Activated T-cell treated with anti-CD3 and anti-CD28 coated beads, Interleukin-2, amount 50 U/mL, for 72 hours (primary cell): ENCODE results near the gene ZNF837. TPM values are rescaled to one million over a fixed set of nuclear protein-coding genes. Genes with fewer than 3 reads are reported as not detected.
"Not testable (repeated sequence)": the region's sequence is repeated elsewhere in the genome, so short reads cannot be mapped to it uniquely, and the experiment has no call there.

Source experiments
- ATAC-seq, 2 donors: fragments of 150-1000 bp; cut with Tn5 transposase; replicated peaks in 1 of 2; 2 replicates each; pipeline ENCODE4 v1.10.0; 2021; ENCODE audit warnings: moderate library complexity in 2 of 2, mild to moderate bottlenecking in 1 of 2
- DNase-seq, 2 donors: peaks; one replicate each; pipeline ENCODE4 v3.0.0; 2021 to 2022; ENCODE audit warnings: mixed read lengths in 1 of 2
- H3K27ac Mint-ChIP-seq: one replicate; pipeline ENCODE4 v1.8.0; 2022; ENCODE audit warnings: mild to moderate bottlenecking, moderate library complexity, mixed read lengths
- H3K27me3 Mint-ChIP-seq: one replicate; pipeline ENCODE4 v1.8.0; 2022; ENCODE audit warnings: low read depth, mixed read lengths
- H3K36me3 Mint-ChIP-seq, 2 donors: one replicate each; pipeline ENCODE4 v1.8.0; 2022; ENCODE audit warnings: mixed read lengths in 2 of 2, mild to moderate bottlenecking in 1 of 2; ENCODE audit not compliant: insufficient read depth in 2 of 2
- H3K4me1 Mint-ChIP-seq: one replicate; pipeline ENCODE4 v1.8.0; 2022; ENCODE audit warnings: low read depth, mixed read lengths
- H3K4me3 Mint-ChIP-seq, 2 donors: one replicate each; pipeline ENCODE4 v1.8.0; 2022; ENCODE audit warnings: mild to moderate bottlenecking in 2 of 2, mixed read lengths in 2 of 2, moderate library complexity in 2 of 2
- H3K9me3 Mint-ChIP-seq, 2 donors: one replicate each; pipeline ENCODE4 v1.8.0; 2022; ENCODE audit warnings: mixed read lengths in 2 of 2
- total RNA-seq, 2 donors: library from RNA; stranded (reverse); gene quantifications; one replicate each; pipeline ENCODE4 v1.2.3, GENCODE V29; 2022

The ZNF837 gene
- total RNA-seq, 2 donors from 2014 or later = 2.3 to 3.0 TPM

DNA sequence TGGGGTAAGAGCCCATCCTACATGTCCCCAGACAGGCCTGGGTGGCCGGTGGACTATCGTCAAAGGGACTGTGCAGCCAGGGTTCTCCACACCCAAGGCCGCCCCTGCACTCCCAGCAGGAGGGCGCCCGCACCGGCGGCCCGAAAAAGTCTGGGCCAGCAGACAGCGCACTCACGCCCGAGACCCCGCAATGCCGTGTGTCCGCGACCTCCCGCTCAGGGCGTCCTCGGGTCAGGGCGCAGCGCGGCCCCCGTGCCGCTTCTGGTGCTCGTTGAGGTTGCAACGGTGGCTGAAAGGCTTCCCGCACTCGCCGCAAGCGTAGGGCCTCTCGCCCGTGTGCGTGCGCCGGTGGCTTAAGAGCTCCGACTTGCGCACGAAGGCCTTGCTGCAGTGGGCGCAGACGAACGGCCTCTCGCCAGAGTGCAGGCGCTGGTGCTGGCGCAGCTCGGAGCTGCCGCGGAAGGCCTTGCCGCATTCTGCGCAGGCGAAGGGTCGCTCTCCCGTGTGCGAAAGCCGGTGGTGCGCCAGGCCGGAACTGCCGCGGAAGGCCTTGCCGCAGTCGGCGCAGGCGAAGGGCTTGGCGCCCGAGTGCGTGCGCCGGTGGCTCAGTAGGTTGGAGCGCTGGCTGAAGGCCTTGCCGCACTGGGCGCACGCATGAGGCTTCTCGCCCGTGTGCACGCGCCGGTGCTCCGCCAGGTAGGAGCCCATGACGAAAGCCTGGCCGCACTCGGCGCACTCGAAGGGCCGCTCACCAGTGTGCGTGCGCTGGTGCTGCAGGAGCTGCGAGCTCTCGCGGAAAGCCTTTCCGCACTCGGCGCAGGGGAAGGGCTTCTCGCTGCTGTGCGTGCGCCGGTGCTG, 24.7 kb downstream of the ZNF837 start:
- H3K27ac Mint-ChIP-seq = no peak overlapping the region
- ATAC-seq (peak; percentile 63 to 71), DNase-seq (peak; percentile 38 to 42)
- no peaks in the 10 kb centered on the region for H3K9me3 Mint-ChIP-seq
- H3K4me3 Mint-ChIP-seq = peak overlapping the region; percentile 63 to 64
- peaks cover 3% of the 10 kb centered on the region for H3K4me1 Mint-ChIP-seq
- no peaks in the 10 kb centered on the region for H3K36me3 Mint-ChIP-seq
- no peaks in the 10 kb centered on the region for H3K27me3 Mint-ChIP-seq

DNA sequence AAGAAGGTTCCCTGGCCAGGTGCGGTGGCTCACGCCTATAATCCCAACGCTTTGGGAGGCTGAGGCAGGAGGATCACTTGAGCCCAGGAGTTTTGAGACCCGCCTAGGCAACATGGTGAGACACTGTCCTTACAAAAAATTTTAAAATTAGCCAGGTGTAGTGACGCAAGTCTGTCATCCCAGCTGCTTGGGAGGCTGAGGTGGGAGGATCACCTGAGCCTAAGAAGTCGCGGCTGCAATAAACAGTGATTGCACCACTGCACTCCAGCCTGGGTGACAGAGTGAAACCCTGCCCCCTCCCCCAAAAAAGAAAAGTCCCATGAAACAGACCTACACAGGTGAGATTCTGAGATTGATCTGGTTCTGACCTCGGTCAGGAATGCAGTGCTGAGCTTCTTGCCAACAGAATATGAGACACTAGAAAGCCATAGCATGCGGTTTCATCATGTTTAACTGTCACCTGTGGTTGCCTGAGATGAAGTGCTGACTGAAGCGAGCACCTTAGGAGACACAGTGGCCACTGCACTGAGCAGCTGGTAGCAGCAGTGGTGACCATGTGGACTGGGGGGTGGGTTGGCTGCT, 25.5 kb downstream of the ZNF837 start:
- Mint-ChIP-seq H3K27ac (no peak overlapping the region), H3K4me1 (no peaks in the 10 kb centered on the region), H3K9me3 (no peaks in the 10 kb centered on the region), H3K27me3 (no peaks in the 10 kb centered on the region), H3K36me3 (no peaks in the 10 kb centered on the region), H3K4me3 (peak overlapping the region in 1 of 2 donors; percentile 37)
- DNase-seq = no peak
- no peak for ATAC-seq

DNA sequence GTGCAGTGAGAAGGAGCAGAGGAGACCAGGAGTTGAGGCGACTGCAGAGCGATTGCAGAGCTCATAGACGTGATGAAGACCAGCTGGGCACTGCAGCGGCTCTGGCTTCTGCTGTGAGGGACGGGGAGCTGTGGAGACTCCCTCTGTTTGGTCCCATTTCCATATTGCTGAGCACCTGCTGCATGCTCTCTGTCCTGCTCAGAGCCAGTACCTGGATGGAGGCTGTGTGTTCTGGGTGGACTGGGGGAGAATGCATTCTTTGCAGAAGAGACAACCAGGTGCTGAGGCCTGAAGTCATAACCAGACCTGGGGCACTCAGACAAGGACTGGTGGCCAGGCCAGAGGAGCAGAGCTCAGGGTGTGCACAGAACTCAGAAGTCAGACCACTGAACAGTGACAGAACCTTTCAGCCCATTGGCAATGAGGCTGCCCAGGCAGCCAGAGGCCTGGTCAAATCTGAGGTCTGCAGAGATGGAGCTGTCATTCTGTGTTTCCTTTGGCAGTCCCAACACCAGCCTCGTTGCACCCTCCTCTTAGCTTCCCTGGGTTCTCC, 26.3 kb downstream of the ZNF837 start:
- ATAC-seq (no peak), DNase-seq (no peak)
- Mint-ChIP-seq H3K9me3 (no peaks in the 10 kb centered on the region), H3K4me1 (peaks cover 4% of the 10 kb centered on the region), H3K36me3 (peaks cover 1 to 2% of the 10 kb centered on the region in 2 donors), H3K27me3 (no peaks in the 10 kb centered on the region), H3K27ac (no peak overlapping the region), H3K4me3 (no peak overlapping the region)

DNA sequence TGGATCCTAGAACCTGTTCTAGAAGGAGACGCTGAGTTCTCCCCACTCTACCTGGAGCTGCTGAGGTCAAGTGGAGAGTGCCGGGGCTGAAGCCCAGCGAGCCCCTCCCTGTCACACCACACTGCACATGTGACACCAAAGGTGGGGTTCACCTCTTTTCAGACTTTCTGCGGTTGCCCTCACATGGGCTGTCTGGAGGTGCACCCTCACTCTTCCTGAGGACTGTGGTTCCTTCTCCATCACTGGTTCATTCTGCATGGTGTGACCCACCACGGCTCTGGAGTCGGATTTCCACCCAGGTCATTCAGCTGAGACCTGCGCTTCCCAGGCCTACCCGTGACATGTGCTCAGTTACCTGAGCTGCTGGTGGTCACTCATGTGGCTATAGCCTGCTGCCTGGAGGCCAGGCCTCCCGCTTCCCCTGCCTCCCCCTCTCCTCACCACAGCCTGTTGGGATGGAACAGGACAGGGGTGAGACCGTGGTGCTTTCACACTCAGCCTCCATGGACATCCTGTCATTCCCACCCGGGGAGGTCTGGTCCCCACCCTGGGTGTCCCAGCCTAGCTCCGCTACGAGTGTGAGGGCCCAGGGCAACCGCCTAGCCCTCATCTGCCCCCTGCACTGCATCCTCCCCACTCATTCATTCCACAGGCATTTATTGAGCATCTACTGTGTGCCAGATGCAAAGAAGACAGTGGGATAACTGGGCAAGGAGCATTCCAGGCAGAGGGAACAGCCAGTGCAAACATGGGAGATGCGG, 26.9 kb downstream of the ZNF837 start:
- H3K4me3 Mint-ChIP-seq = no peak overlapping the region
- no peak for DNase-seq
- ATAC-seq = no peak

DNA sequence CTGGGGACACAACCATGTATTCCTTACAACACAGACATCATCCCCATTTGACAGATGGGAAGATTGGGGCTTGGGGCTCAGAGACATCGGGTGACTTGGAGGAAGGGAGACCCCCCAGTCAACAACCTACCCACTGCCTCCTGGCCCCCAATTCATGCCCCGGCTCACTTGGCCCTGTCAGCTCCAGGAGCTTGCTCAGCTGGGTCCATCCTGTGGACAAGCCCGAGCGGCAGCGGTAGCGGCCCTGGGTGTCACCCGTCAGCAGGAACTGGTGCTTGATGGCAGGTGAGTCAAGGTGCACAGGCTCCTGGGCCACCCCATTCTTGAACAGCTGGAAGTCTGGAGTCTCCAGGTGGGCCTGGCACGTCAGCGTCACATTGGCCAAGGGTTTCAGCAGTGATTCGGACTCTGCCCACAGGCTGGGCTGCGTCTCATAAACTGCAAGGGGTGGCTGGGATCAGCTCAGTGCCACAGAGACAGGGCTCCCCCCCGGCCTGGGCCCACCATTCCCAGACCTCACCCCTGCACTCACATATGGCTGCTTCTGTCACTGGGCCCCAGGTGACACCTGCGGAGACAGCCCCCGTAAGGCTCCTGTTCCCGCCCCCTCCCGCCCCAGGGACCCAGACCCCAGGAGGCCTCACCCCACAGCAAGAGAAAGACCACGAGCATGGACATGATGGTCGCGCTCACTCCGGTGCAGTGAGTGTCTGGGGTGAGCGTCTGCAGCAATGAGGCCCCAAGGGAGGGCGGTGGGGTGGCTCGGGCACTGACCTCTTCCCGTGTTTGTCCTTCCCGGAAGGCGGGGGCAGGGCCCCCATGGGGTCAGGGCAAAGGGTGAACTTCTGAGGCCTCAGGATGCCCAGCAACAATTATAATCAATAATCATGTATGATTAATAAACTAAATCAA, 27.8 kb downstream of the ZNF837 start, which contains the start of gene A1BG:
Gene A1BG (minus strand): TSS at position 733 of the 912 bp plus-strand sequence. CDS start 55 bp downstream, at position 678.
- H3K9me3 Mint-ChIP-seq = no peaks in the 10 kb centered on the region
- no peaks in the 10 kb centered on the region for H3K27me3 Mint-ChIP-seq
- ATAC-seq (no peak), DNase-seq (no peak)
- no peak within 1 kb of the TSS for H3K27ac Mint-ChIP-seq
- no peak within 1 kb of the TSS for H3K4me3 Mint-ChIP-seq
- H3K4me1 Mint-ChIP-seq = peaks cover 20% of the 10 kb centered on the region
- peaks cover 2 to 4% of the 10 kb centered on the region in 2 donors for H3K36me3 Mint-ChIP-seq

More for the DNA sequence above, 26.9 kb downstream of the ZNF837 start:
- H3K27me3 Mint-ChIP-seq = no peaks in the 10 kb centered on the region
- H3K27ac Mint-ChIP-seq = no peak overlapping the region
- H3K9me3 Mint-ChIP-seq = no peaks in the 10 kb centered on the region
- H3K4me1 Mint-ChIP-seq = peaks cover 11% of the 10 kb centered on the region
- peaks cover 2 to 4% of the 10 kb centered on the region in 2 donors for H3K36me3 Mint-ChIP-seq

DNA sequence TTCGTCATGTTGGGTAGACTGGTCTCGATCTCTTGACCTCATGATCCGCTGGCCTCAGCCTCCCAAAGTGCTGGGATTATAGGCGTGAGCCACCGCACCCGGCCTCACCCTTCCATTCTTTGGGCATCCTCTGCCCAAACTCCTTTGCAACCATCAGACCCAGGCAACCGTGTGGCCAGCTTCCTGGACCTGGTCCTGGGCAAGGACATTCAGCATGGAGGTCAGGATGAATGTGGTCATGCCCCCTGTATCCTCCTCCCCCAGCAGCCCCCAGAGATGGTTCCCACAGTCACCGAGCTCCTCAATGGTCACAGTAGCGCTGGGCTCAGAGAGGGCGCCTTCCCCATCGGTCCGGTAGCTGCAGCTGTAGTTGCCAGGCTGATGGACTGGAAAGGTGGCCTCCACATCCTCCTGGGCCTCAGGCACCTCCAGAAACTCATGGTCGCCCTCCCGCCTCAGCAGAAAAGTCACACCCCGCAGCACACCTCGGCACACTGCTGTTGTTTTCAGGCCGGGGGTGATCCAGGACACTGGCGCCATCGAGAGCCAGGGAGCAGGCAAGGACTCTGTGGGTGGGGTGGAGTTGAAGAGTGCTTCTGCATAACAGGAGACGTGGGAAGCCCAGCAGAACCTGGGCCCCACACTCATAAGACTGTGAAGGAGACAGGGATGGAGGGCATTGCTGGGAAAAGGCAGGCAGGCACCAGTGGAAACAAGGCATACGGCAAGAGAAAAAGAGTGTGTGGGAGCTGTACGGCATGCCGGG, 28.7 kb downstream of the ZNF837 start:
- no peak for ATAC-seq
- no peak overlapping the region for H3K27ac Mint-ChIP-seq
- DNase-seq = no peak
- peaks cover 2 to 6% of the 10 kb centered on the region in 2 donors for H3K36me3 Mint-ChIP-seq
- peaks cover 23% of the 10 kb centered on the region for H3K4me1 Mint-ChIP-seq
- no peaks in the 10 kb centered on the region for H3K9me3 Mint-ChIP-seq
- no peaks in the 10 kb centered on the region for H3K27me3 Mint-ChIP-seq
- H3K4me3 Mint-ChIP-seq = no peak overlapping the region

DNA sequence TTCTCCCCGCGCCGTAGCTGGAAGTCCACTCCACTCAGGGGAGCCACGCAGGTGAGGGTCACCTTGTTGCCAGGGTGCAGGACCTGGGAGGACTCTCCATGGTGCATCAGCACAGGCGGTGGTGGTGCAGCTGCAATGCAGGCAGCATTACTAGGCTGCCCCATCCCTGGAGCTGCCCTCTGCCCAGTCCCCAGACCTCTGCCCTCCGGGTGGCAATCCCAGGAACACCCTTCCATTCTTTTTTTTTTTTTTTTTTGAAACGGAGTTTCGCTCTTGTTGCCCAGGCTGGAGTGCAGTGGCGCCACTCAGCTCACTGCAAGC, 29.3 kb downstream of the ZNF837 start:
- DNase-seq = no peak
- Mint-ChIP-seq H3K27ac (no peak overlapping the region), H3K36me3 (peaks cover 2 to 8% of the 10 kb centered on the region in 2 donors), H3K9me3 (no peaks in the 10 kb centered on the region), H3K27me3 (no peaks in the 10 kb centered on the region), H3K4me3 (no peak overlapping the region), H3K4me1 (peaks cover 26% of the 10 kb centered on the region)
- no peak for ATAC-seq

DNA sequence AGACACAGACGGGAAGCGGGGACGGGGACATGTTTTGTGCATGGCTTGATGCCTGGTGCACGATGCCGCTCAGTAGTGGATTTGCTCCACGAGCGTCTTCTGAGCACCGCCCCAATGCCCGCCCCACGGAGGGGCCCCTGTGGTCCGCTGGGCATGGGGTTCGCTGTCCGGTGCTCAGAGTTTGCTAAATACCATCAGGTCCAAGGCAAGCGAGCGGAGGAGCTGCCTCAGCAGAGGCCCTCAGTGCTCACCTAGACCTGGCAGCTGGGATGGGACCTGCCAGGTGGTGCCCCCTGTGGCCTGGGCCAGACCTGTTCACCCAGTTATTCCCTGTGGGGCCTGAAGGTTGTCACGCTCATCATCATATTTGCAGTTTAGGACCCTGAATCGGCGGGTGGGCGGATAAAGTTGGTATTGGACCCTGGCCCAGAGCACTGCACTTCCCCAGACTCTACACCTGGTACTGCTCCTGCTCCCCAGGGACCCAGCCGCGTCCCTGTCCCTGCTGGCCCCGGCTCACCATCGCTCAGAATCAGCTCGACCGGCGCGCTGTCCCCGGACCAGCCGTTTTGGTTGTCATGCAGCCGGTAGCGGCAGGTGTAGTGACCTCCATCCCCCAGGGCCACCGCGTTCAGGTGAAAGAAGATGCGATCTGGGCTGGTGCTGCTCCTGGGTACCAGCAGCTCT, 29.8 kb downstream of the ZNF837 start:
- no peak overlapping the region for H3K27ac Mint-ChIP-seq
- DNase-seq = no peak
- peak overlapping the region in 1 of 2 donors; percentile 36 for H3K4me3 Mint-ChIP-seq
- H3K27me3 Mint-ChIP-seq = no peaks in the 10 kb centered on the region
- peaks cover 2 to 8% of the 10 kb centered on the region in 2 donors for H3K36me3 Mint-ChIP-seq
- ATAC-seq = no peak
- H3K9me3 Mint-ChIP-seq = no peaks in the 10 kb centered on the region
- peaks cover 31% of the 10 kb centered on the region for H3K4me1 Mint-ChIP-seq

DNA sequence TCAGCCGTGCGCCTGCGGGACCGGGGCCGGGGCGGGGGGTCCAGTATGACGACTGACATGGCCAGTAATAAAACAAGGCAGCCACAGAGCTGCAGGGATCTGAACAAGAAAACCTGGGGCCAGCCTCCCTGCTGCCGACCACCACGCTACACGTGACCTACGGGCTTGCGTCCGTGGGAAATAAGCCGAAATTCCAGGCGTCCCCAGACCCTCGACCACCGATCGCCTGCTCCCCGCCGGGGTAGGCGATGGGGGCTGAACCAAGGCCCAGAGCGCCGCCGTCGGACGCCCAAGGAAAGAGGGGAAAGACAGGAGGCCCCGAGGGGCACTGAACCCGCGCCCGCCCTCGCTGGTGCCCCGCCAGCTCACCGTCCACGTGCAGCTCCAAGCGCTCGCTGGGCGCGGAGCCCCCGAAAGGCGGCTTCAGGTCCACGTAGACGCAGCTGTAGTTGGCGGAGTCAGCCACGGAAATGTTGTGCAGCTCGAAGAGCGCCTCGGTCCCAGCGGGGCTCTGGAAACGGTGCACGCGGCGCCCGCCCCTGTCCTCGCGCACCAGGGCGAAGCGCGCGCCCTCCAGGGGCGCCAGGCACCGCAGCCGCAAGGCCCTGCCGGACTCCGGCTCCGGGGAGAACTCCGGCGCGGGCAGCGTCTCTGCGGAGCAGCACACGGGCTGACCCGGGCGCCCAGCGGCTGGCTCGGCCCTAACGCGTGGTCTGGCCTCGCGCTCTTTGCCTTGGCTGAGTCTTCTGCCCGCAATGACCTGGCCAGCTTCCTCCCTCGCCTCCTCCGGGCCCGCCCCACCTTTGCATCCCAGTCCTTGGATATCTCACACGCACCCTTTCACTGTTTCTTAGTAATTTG, 30.6 kb downstream of the ZNF837 start:
- H3K4me1 Mint-ChIP-seq = peaks cover 39% of the 10 kb centered on the region
- no peaks in the 10 kb centered on the region for H3K27me3 Mint-ChIP-seq
- H3K9me3 Mint-ChIP-seq = no peaks in the 10 kb centered on the region
- H3K4me3 Mint-ChIP-seq = no peak overlapping the region
- DNase-seq = no peak
- no peak overlapping the region for H3K27ac Mint-ChIP-seq
- no peak for ATAC-seq
- H3K36me3 Mint-ChIP-seq = peaks cover 2 to 14% of the 10 kb centered on the region in 2 donors

DNA sequence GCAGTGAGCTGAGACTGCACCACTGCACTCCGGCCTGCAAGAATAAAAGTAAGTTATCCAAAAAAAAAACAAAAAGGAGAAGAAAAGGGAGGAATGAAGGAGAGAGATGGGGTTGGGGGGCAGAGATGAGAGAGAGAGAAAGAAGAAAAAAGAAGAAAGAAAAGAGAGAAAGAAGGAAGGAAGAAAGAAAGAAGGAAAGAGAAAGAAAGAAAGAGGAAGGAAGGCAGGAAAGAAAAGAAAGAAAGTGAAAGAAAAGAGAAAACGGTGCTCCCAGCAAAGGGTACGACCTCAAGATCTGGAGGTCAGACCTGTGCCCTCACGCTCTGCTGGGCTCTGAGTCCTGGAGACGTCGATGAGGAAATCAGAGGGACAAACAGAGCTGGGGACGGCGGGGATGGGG, 31.2 kb downstream of the ZNF837 start:
- no peaks in the 10 kb centered on the region for H3K27me3 Mint-ChIP-seq
- peaks cover 39% of the 10 kb centered on the region for H3K4me1 Mint-ChIP-seq
- DNase-seq = no peak
- no peaks in the 10 kb centered on the region for H3K9me3 Mint-ChIP-seq
- peaks cover 2 to 18% of the 10 kb centered on the region in 2 donors for H3K36me3 Mint-ChIP-seq
- H3K27ac Mint-ChIP-seq = no peak overlapping the region
- peak overlapping the region; percentile 44 to 58 for H3K4me3 Mint-ChIP-seq
- ATAC-seq = no peak

DNA sequence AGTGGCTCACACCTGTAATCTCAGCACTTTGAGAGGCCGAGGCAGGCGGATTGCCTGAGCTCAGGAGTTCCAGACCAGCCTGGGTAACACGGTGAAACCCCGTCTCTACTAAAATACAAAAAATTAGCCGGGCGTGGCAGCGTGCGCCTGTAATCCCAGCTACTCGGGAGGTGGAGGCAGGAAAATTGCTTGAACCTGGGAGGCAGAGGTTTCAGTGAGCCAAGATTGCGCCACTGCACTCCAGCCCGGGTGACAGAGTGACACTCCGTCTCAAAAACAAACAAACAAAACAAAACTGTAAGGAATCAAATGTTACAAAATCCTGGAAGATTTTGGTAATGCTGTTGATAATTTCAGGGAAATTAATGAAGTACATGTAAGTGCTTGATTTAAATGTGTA, 32.8 kb downstream of the ZNF837 start:
- not testable (repeated sequence) for H3K9me3 Mint-ChIP-seq, H3K27me3 Mint-ChIP-seq, H3K27ac Mint-ChIP-seq, DNase-seq
- Mint-ChIP-seq H3K4me1 (peaks cover 39% of the 10 kb centered on the region), H3K36me3 (peaks cover 4 to 18% of the 10 kb centered on the region in 2 donors), H3K4me3 (peak overlapping the region; percentile 96 to 98)
- peak in 1 of 2 donors; percentile 1 for ATAC-seq
